ENCODE results near the gene FAM181A. TPM values are rescaled to one million over a fixed set of nuclear protein-coding genes. Genes with fewer than 3 reads are reported as not detected.

Gene FAM181A
- total RNA-seq, 1 donor from 2014 or later = not detected

DNA sequence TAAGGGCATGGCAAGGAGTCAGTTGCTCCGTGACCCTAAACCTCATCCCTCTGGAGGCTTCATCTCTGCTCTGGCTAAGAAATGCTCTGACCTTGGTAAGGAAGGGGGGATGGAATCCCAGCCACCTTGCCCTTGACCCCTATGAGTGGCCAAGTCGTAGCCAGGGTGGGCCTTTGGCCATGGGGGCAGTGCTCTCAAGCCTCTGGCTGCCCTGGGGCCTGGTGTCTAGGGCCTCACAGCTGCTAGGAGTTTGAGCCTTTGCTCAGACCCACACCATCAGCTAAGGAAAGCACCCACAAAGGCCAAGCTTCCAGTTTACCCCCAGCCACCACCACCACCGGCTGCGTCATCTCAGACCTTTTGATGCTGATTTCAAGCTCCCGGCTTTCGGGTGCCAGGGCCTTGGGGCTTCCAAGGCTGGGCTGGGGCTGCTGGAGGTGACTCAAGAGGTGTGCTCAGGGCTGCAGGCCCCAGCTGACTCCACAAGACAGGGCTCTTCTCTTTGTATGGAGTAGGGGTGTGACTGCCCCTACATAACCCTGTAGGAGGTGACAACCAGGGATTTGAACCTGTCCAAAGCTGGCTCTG, 45.6 kb downstream of the FAM181A start:
- H3K4me3 Mint-ChIP-seq (ENCODE audit: unreplicated experiment) = no peak overlapping the region
- DNase-seq = no peak
- no peak overlapping the region for H3K27ac Mint-ChIP-seq (ENCODE audit: unreplicated experiment)
- peaks cover 21% of the 10 kb centered on the region for H3K27me3 Mint-ChIP-seq (ENCODE audit: unreplicated experiment)
- H3K36me3 Mint-ChIP-seq (ENCODE audit: unreplicated experiment) = peaks cover 5% of the 10 kb centered on the region
- TF ChIP-seq, protein P1, sequence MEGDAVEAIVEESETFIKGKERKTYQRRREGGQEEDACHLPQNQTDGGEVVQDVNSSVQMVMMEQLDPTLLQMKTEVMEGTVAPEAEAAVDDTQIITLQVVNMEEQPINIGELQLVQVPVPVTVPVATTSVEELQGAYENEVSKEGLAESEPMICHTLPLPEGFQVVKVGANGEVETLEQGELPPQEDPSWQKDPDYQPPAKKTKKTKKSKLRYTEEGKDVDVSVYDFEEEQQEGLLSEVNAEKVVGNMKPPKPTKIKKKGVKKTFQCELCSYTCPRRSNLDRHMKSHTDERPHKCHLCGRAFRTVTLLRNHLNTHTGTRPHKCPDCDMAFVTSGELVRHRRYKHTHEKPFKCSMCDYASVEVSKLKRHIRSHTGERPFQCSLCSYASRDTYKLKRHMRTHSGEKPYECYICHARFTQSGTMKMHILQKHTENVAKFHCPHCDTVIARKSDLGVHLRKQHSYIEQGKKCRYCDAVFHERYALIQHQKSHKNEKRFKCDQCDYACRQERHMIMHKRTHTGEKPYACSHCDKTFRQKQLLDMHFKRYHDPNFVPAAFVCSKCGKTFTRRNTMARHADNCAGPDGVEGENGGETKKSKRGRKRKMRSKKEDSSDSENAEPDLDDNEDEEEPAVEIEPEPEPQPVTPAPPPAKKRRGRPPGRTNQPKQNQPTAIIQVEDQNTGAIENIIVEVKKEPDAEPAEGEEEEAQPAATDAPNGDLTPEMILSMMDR (IDR thresholded peaks at IDR 0.05; ENCODE audit: partially characterized antibody, unreplicated experiment) = no peak
- peaks cover 33% of the 10 kb centered on the region for H3K9me3 Mint-ChIP-seq (ENCODE audit: unreplicated experiment)
- H3K4me1 Mint-ChIP-seq (ENCODE audit: low read depth, unreplicated experiment) = peaks cover 60% of the 10 kb centered on the region

GRCh38 chr14:93973607-93974006, 46.5 kb downstream of the FAM181A start:
- no peak for DNase-seq
- TF ChIP-seq, protein P1 (IDR thresholded peaks at IDR 0.05; ENCODE audit: partially characterized antibody, unreplicated experiment) = no peak
- Mint-ChIP-seq H3K27ac (ENCODE audit: unreplicated experiment) (peak overlapping the region; percentile 82), H3K4me1 (ENCODE audit: low read depth, unreplicated experiment) (peaks cover 60% of the 10 kb centered on the region), H3K36me3 (ENCODE audit: unreplicated experiment) (peaks cover 5% of the 10 kb centered on the region), H3K4me3 (ENCODE audit: unreplicated experiment) (no peak overlapping the region), H3K9me3 (ENCODE audit: unreplicated experiment) (peaks cover 30% of the 10 kb centered on the region), H3K27me3 (ENCODE audit: unreplicated experiment) (peaks cover 21% of the 10 kb centered on the region)

DNA sequence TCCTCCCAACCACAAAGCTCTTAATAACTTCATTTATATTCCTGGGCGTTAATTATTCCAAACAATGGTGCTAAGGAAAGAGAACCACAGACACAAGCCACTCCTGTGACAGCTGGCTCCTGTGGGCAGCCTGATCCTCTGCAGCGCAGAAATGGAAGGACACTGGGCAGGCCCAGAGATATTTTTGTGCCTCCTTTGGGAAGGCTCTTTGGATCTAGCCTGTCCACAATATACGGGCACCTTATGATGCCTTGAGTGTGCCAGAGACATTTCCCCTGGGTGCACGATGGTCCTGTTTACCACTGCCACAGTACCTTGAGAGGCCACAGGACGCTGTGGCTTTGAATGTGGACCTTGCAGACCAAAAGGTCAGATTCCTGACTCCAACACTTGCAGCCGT, 47.2 kb downstream of the FAM181A start:
- peaks cover 21% of the 10 kb centered on the region for H3K27me3 Mint-ChIP-seq (ENCODE audit: unreplicated experiment)
- TF ChIP-seq, protein P1 (IDR thresholded peaks at IDR 0.05; ENCODE audit: partially characterized antibody, unreplicated experiment) = no peak
- H3K27ac Mint-ChIP-seq (ENCODE audit: unreplicated experiment) = peak overlapping the region; percentile 82
- peaks cover 30% of the 10 kb centered on the region for H3K9me3 Mint-ChIP-seq (ENCODE audit: unreplicated experiment)
- DNase-seq = no peak
- peaks cover 57% of the 10 kb centered on the region for H3K4me1 Mint-ChIP-seq (ENCODE audit: low read depth, unreplicated experiment)
- H3K36me3 Mint-ChIP-seq (ENCODE audit: unreplicated experiment) = peaks cover 5% of the 10 kb centered on the region
- H3K4me3 Mint-ChIP-seq (ENCODE audit: unreplicated experiment) = peak overlapping the region; percentile 49

GRCh38 chr14:93974833-93975232, 47.7 kb downstream of the FAM181A start:
- Mint-ChIP-seq H3K9me3 (ENCODE audit: unreplicated experiment) (peaks cover 30% of the 10 kb centered on the region), H3K36me3 (ENCODE audit: unreplicated experiment) (peaks cover 5% of the 10 kb centered on the region), H3K4me3 (ENCODE audit: unreplicated experiment) (peak overlapping the region; percentile 49), H3K27ac (ENCODE audit: unreplicated experiment) (peak overlapping the region; percentile 82), H3K27me3 (ENCODE audit: unreplicated experiment) (peaks cover 21% of the 10 kb centered on the region), H3K4me1 (ENCODE audit: low read depth, unreplicated experiment) (peaks cover 56% of the 10 kb centered on the region)
- TF ChIP-seq, protein P1 (IDR thresholded peaks at IDR 0.05; ENCODE audit: partially characterized antibody, unreplicated experiment) = no peak
- DNase-seq = peak; percentile 68

GRCh38 chr14:93975791-93976476, 48.8 kb downstream of the FAM181A start:
- no peak for DNase-seq
- peaks cover 19% of the 10 kb centered on the region for H3K27me3 Mint-ChIP-seq (ENCODE audit: unreplicated experiment)
- peak overlapping the region; percentile 87 for H3K27ac Mint-ChIP-seq (ENCODE audit: unreplicated experiment)
- TF ChIP-seq, protein P1 (IDR thresholded peaks at IDR 0.05; ENCODE audit: partially characterized antibody, unreplicated experiment) = no peak
- peaks cover 28% of the 10 kb centered on the region for H3K9me3 Mint-ChIP-seq (ENCODE audit: unreplicated experiment)
- H3K4me1 Mint-ChIP-seq (ENCODE audit: low read depth, unreplicated experiment) = peaks cover 47% of the 10 kb centered on the region
- H3K4me3 Mint-ChIP-seq (ENCODE audit: unreplicated experiment) = peak overlapping the region; percentile 59
- H3K36me3 Mint-ChIP-seq (ENCODE audit: unreplicated experiment) = peaks cover 5% of the 10 kb centered on the region

All from glutamatergic neuron (in vitro differentiated cells).